H9 (cell line): Measurements from ENCODE around the gene LRPPRC. TPM values are rescaled to one million over a fixed set of nuclear protein-coding genes. Genes with fewer than 3 reads are reported as not detected.
A peak's percentile ranks its signal among the peaks of the same experiment; 100 is the strongest.

Experiments used
- DNase-seq: peaks from one replicate; pipeline ENCODE4 v3.0.0-alpha.2; 2017
- H2AFZ ChIP-seq: one replicate; pipeline ENCODE4 v1.6.1; 2013; ENCODE audit warnings: mild to moderate bottlenecking, low read length, control low read depth, moderate library complexity
- H2AK5ac ChIP-seq: 2 replicates; pipeline ENCODE4 v1.6.1; 2013; ENCODE audit warnings: low read length, control low read depth, mixed read lengths; ENCODE audit not compliant: insufficient read length
- H2BK120ac ChIP-seq: one replicate; pipeline ENCODE4 v1.6.1; 2013; ENCODE audit warnings: low read depth, mild to moderate bottlenecking, low read length, control low read depth, inconsistent platforms; ENCODE audit not compliant: poor library complexity, severe bottlenecking
- H2BK12ac ChIP-seq: 2 replicates; pipeline ENCODE4 v1.6.1; 2013; ENCODE audit warnings: low read length, control low read depth, mixed read lengths, low read depth; ENCODE audit not compliant: insufficient read length
- H2BK15ac ChIP-seq: 2 replicates; pipeline ENCODE4 v1.6.1; 2013; ENCODE audit warnings: low read depth, low read length, control low read depth
- H2BK20ac ChIP-seq: one replicate; pipeline ENCODE4 v1.6.1; 2013; ENCODE audit warnings: low read depth, mild to moderate bottlenecking, low read length, control low read depth, inconsistent platforms; ENCODE audit not compliant: poor library complexity, severe bottlenecking
- H2BK5ac ChIP-seq: 2 replicates; pipeline ENCODE4 v1.6.1; 2013; ENCODE audit warnings: low read length, control low read depth, mixed read lengths; ENCODE audit not compliant: insufficient read length
- H3K14ac ChIP-seq: 2 replicates; pipeline ENCODE4 v1.6.1; 2013; ENCODE audit warnings: low read length, control low read depth; ENCODE audit not compliant: insufficient read depth
- H3K18ac ChIP-seq: 2 replicates; pipeline ENCODE4 v1.6.1; 2013; ENCODE audit warnings: low read depth, mild to moderate bottlenecking, mixed read lengths, low read length, control low read depth; ENCODE audit not compliant: insufficient read length
- H3K23ac ChIP-seq: 2 replicates; pipeline ENCODE4 v1.6.1; 2013; ENCODE audit warnings: low read length, control low read depth, mixed read lengths, low read depth; ENCODE audit not compliant: insufficient read length
- H3K23me2 ChIP-seq: 2 replicates; pipeline ENCODE4 v1.6.1; 2013; ENCODE audit warnings: low read depth, mild to moderate bottlenecking, mixed read lengths, low read length, control low read depth; ENCODE audit not compliant: insufficient read length, poor library complexity, severe bottlenecking
- H3K27ac ChIP-seq: 2 replicates; pipeline ENCODE4 v1.5.1; 2013; ENCODE audit warnings: low read length, control low read depth, mixed read lengths, low read depth; ENCODE audit not compliant: insufficient read length
- H3K27me3 ChIP-seq: 2 replicates; pipeline ENCODE4 v1.6.1; 2013; ENCODE audit warnings: low read length, control low read depth, inconsistent platforms; ENCODE audit not compliant: insufficient read depth
- H3K4ac ChIP-seq: 2 replicates; pipeline ENCODE4 v1.6.1; 2013; ENCODE audit warnings: low read depth, mild to moderate bottlenecking, control low read depth, inconsistent platforms, low read length, moderate library complexity
- H3K4me1 ChIP-seq: 2 replicates; pipeline ENCODE4 v1.6.1; 2013; ENCODE audit warnings: low read length, control low read depth, inconsistent platforms; ENCODE audit not compliant: insufficient read depth
- H3K4me2 ChIP-seq: 2 replicates; pipeline ENCODE4 v1.6.1; 2013; ENCODE audit warnings: low read length, control low read depth, mixed read lengths; ENCODE audit not compliant: insufficient read length, insufficient read depth
- H3K56ac ChIP-seq: 2 replicates; pipeline ENCODE4 v1.6.1; 2013; ENCODE audit warnings: low read depth, mild to moderate bottlenecking, mixed read lengths, low read length, control low read depth; ENCODE audit not compliant: insufficient read length
- H3K79me1 ChIP-seq: 2 replicates; pipeline ENCODE4 v1.6.1; 2013; ENCODE audit warnings: low read depth, mild to moderate bottlenecking, moderate library complexity, low read length, control low read depth, inconsistent platforms; ENCODE audit not compliant: insufficient read depth, poor library complexity, severe bottlenecking
- H3K79me2 ChIP-seq: 2 replicates; pipeline ENCODE4 v1.6.1; 2013; ENCODE audit warnings: low read length, control low read depth, inconsistent platforms; ENCODE audit not compliant: insufficient read depth
- H3K9ac ChIP-seq: 2 replicates; pipeline ENCODE4 v1.6.1; 2013; ENCODE audit warnings: low read length, control low read depth, mixed read lengths; ENCODE audit not compliant: insufficient read length; ENCODE audit errors: extremely low read depth
- H3K9me3 ChIP-seq: one replicate; pipeline ENCODE4 v1.6.1; 2013; ENCODE audit warnings: low read depth, low read length, inconsistent platforms; ENCODE audit not compliant: control insufficient read depth
- H3T11ph ChIP-seq: one replicate; pipeline ENCODE4 v1.6.1; 2013; ENCODE audit warnings: mild to moderate bottlenecking, low read length, control low read depth, inconsistent platforms
- H4K20me1 ChIP-seq: one replicate; pipeline ENCODE4 v1.6.1; 2013; ENCODE audit not compliant: control insufficient read depth, insufficient read length, insufficient read depth
- H4K5ac ChIP-seq: 2 replicates; pipeline ENCODE4 v1.6.1; 2013; ENCODE audit warnings: low read depth, mild to moderate bottlenecking, mixed read lengths, low read length, control low read depth; ENCODE audit not compliant: insufficient read length
- H4K8ac ChIP-seq: replicated peaks from 2 replicates; pipeline ENCODE4 v1.6.1; 2013; ENCODE audit warnings: low read length, control low read depth, mixed read lengths, low read depth; ENCODE audit not compliant: insufficient read length
- H4K91ac ChIP-seq: 2 replicates; pipeline ENCODE4 v1.6.1; 2013; ENCODE audit warnings: low read depth, mild to moderate bottlenecking, moderate library complexity, mixed read lengths, low read length, control low read depth; ENCODE audit not compliant: insufficient read length
- H3K27ac Mint-ChIP-seq, 3 experiments: 2 replicates in 2 of 3; 3 replicates in 1 of 3; pipeline ENCODE4 v1.8.0; 2020 to 2021; ENCODE audit warnings: mixed read lengths in 3 of 3, mild to moderate bottlenecking in 1 of 3, moderate library complexity in 1 of 3
- H3K27me3 Mint-ChIP-seq: 2 replicates; pipeline ENCODE4 v1.8.0; 2021; ENCODE audit warnings: low read depth, mild to moderate bottlenecking, moderate library complexity, mixed read lengths
- H3K36me3 Mint-ChIP-seq, 3 experiments: 2 replicates in 2 of 3; 3 replicates in 1 of 3; pipeline ENCODE4 v1.8.0; 2020 to 2021; ENCODE audit warnings: low read depth in 3 of 3, mixed read lengths in 3 of 3; ENCODE audit not compliant: insufficient read depth in 1 of 3
- H3K4me1 Mint-ChIP-seq, 2 experiments: 2 replicates each; pipeline ENCODE4 v1.8.0; 2020; ENCODE audit warnings: mixed read lengths in 2 of 2
- H3K4me3 Mint-ChIP-seq, 2 experiments: 2 replicates in 1 of 2; 3 replicates in 1 of 2; pipeline ENCODE4 v1.8.0; 2020 to 2021; ENCODE audit warnings: mild to moderate bottlenecking in 2 of 2, mixed read lengths in 2 of 2, moderate library complexity in 1 of 2
- H3K9me3 Mint-ChIP-seq, 2 experiments: 2 replicates in 1 of 2; 3 replicates in 1 of 2; pipeline ENCODE4 v1.8.0; 2020; ENCODE audit warnings: mild to moderate bottlenecking in 2 of 2, mixed read lengths in 2 of 2, moderate library complexity in 1 of 2
- WGBS: extraction: QIAGEN DNeasy Blood & Tissue Kit; methylation state at CpG from one replicate; pipeline ENCODE4 v1.1.7; 2013; ENCODE audit warnings: missing lambda C conversion rate, low lambda C conversion rate, mixed read lengths; ENCODE audit not compliant: insufficient read length; ENCODE audit errors: extremely low coverage; 5-methylcytosine and 5-hydroxymethylcytosine counted together
- total RNA-seq: library from RNA; stranded (reverse); gene quantifications from 2 replicates; pipeline ENCODE4 v1.2.1, GENCODE V29; 2021
- TF ChIP-seq, protein P1 (sequence below): fragments of 200-600 bp; sonication (generic); conservative IDR thresholded peaks from 3 replicates; pipeline ENCODE4 v1.8.0; 2021; ENCODE audit warnings: antibody characterized with exemption, mild to moderate bottlenecking

LRPPRC gene
- total RNA-seq, 1 experiment from 2014 or later = 182 TPM

DNA sequence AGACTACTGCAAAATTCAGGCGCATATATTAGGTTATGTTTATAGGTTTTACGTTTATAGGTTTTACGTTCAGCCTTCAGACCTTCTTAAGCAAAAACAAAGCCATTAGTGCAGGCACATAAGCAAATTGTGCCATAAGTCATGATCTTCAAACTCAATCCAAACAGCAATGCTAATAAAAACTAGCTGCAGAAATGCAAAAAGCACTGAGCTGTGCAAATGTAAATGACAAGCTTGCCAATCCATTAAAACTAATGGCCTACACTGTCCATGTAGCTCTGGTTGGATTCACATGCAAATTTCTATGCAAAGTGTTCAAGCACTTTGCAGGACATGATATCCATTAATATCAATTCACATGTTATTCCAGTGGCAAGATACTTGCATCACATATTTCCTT, 50.9 kb downstream of the LRPPRC start:
- Histone ChIP-seq H2BK15ac (no peak overlapping the region), H3K27ac (peak overlapping the region; percentile 47), H2BK12ac (no peak overlapping the region), H4K20me1 (no peaks in the 10 kb centered on the region), H3K18ac (no peak overlapping the region), H3K79me1 (no peaks in the 10 kb centered on the region), H2BK20ac (no peak overlapping the region), H3K23ac (no peak overlapping the region), H3K9me3 (no peaks in the 10 kb centered on the region), H3K79me2 (no peaks in the 10 kb centered on the region), H2BK5ac (no peak overlapping the region), H3K4ac (no peak overlapping the region), H4K5ac (no peak overlapping the region), H3K56ac (no peak overlapping the region), H3K4me1 (peaks cover 5% of the 10 kb centered on the region), H3K14ac (no peak overlapping the region), H3K27me3 (no peaks in the 10 kb centered on the region), H2BK120ac (no peak overlapping the region), H2AFZ (no peak overlapping the region), H4K91ac (no peak overlapping the region), H3T11ph (no peak overlapping the region), H3K4me2 (peak overlapping the region; percentile 58), H3K23me2 (no peaks in the 10 kb centered on the region), H3K9ac (no peak overlapping the region), H4K8ac (no peak overlapping the region), H2AK5ac (no peak overlapping the region)
- WGBS = no CpG with 5 or more reads among the region's 3 CpGs
- Mint-ChIP-seq H3K4me1 (peaks cover 30 to 43% of the 10 kb centered on the region in 2 experiments), H3K9me3 (no peaks in the 10 kb centered on the region), H3K27ac (peak overlapping the region in 2 of 3 experiments; percentile 65 to 91; a peak in 3 of 7 replicates), H3K36me3 (peaks cover 33 to 84% (median 79%) of the 10 kb centered on the region in 3 experiments; a peak in 6 of 7 replicates), H3K27me3 (no peaks in the 10 kb centered on the region), H3K4me3 (no peak overlapping the region; a peak in 1 of 5 replicates)
- DNase-seq = no peak
- TF ChIP-seq, protein P1, sequence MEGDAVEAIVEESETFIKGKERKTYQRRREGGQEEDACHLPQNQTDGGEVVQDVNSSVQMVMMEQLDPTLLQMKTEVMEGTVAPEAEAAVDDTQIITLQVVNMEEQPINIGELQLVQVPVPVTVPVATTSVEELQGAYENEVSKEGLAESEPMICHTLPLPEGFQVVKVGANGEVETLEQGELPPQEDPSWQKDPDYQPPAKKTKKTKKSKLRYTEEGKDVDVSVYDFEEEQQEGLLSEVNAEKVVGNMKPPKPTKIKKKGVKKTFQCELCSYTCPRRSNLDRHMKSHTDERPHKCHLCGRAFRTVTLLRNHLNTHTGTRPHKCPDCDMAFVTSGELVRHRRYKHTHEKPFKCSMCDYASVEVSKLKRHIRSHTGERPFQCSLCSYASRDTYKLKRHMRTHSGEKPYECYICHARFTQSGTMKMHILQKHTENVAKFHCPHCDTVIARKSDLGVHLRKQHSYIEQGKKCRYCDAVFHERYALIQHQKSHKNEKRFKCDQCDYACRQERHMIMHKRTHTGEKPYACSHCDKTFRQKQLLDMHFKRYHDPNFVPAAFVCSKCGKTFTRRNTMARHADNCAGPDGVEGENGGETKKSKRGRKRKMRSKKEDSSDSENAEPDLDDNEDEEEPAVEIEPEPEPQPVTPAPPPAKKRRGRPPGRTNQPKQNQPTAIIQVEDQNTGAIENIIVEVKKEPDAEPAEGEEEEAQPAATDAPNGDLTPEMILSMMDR = no peak
